Mononuclear cell (primary cell): ENCODE measurements around the gene TM9SF3. TPM values are rescaled to one million over a fixed set of nuclear protein-coding genes. Genes with fewer than 3 reads are reported as not detected.
"Not testable (repeated sequence)": the region's sequence is repeated elsewhere in the genome, so short reads cannot be mapped to it uniquely, and the experiment has no call there.

Source experiments
- H3K27me3 ChIP-seq: 2 replicates; pipeline ENCODE4 v1.6.0; 2011; ENCODE audit warnings: low read length, control low read depth; ENCODE audit not compliant: insufficient read depth
- H3K4me1 ChIP-seq: 2 replicates; pipeline ENCODE4 v1.5.1; 2011; ENCODE audit warnings: mild to moderate bottlenecking, low read length, control low read depth; ENCODE audit not compliant: insufficient read depth
- H3K4me3 ChIP-seq: 2 replicates; pipeline ENCODE4 v1.5.1; 2011; ENCODE audit warnings: mild to moderate bottlenecking, low read length, moderate library complexity
- H3K9me3 ChIP-seq: 2 replicates; pipeline ENCODE4 v1.5.1; 2011; ENCODE audit warnings: low read depth, mild to moderate bottlenecking, control low read depth, low read length
- total RNA-seq: library from RNA; depleted of rRNA; stranded (reverse); fragments of >200 nt; gene quantifications from one replicate; pipeline ENCODE4 v1.2.3, GENCODE V29; 2012

TM9SF3 gene
- total RNA-seq, 1 donor: 122 TPM

DNA sequence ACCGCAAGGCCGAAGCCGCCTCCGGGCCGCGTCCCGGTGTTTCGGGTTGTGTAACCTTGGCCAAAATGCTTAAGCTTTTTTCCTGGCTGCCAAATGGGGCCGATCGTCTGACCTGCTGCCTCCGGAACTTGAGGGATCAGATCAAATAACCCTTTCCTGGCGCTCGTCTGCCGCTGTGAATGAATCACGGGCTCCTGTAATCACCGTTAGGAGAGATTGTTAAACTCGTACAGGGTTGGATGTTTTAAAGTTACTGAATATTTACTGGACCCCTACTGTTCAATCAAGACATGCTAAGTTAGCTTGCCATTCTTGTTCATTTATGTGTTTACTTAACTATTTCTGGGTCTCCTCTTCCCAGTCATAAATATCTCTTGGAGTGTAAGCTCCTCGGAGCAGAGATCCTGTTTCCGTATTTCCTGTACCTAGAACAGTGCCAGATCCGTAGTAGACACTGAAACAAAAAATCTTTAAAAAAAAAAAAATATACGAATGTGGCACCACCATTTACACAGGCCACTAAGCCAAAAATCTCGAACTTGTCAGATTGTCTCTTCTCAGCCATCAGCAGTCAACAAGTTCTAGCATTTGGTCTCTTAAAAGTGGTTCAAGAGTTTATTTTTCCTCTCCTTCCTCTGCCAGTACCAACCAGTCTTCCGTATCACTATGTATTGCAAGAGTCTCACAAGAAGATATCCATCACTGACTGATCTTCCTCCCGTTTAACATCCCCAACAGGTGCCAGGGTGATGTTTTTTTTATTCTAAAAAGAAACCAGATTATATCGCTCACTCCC is 650 bp upstream of the TM9SF3 start:
- H3K27me3 ChIP-seq: no peaks in the 10 kb centered on the region
- H3K9me3 ChIP-seq: no peaks in the 10 kb centered on the region
- peak overlapping the region; percentile 90 for H3K4me3 ChIP-seq
- peaks cover 37% of the 10 kb centered on the region for H3K4me1 ChIP-seq

DNA sequence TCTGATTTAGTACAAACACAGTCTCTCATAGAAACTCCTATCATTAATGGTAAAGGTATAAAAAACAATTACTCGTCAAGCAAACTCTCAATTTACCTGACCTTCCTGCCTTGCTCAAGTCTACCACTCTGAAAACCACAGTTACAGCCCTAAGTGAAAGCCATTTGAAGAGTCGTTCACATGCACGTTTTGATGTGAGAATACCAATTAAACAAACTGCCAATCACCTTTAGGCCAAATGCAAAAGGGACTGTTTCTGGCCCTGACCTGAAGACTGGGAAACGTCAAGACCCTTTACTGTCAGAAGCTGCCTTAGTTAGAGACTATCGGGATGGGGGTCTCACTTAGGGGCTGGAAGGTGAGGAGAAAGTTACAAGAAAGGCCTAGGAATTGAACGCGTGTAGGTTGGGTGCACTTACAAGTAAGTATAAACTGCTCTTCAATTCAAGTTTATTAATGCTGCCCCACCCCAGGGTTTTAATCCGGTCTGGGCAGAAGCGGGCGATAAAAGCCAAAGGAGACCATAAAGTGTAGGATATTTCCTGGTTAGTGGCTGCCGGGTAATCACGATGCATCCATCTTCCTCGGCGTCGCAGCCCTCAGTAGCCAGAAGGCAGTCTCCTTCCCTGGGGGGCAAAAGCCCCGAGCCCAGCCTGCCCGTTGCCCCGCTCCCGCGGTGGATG is 935 bp downstream of the TM9SF3 start:
- peaks cover 37% of the 10 kb centered on the region for H3K4me1 ChIP-seq
- H3K4me3 ChIP-seq: peak overlapping the region; percentile 90
- no peaks in the 10 kb centered on the region for H3K9me3 ChIP-seq

DNA sequence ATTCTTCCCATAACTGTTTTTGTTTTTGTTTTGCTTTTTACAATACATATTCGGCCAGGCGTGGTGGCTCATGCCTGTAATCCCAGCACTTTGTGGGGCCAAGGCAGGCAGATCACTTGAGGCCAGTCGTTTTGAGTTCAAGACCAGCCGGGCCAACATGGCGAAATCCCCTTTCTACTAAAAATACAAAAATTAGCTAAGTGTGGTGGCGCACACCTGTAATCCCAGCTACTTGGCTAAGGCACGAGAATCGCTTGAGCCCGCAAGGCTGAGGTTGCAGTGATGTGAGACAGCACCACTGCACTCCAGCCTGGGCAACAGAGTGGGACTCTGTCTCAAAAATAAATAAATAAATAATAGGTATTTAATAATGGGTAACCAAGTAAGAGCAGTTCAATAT is 2.3 kb downstream of the TM9SF3 start:
- H3K9me3 ChIP-seq: no peaks in the 10 kb centered on the region
- H3K27me3 ChIP-seq: no peaks in the 10 kb centered on the region
- peaks cover 37% of the 10 kb centered on the region for H3K4me1 ChIP-seq
- H3K4me3 ChIP-seq: no peak overlapping the region

More for the DNA sequence above, 935 bp downstream of the TM9SF3 start:
- no peaks in the 10 kb centered on the region for H3K27me3 ChIP-seq

DNA sequence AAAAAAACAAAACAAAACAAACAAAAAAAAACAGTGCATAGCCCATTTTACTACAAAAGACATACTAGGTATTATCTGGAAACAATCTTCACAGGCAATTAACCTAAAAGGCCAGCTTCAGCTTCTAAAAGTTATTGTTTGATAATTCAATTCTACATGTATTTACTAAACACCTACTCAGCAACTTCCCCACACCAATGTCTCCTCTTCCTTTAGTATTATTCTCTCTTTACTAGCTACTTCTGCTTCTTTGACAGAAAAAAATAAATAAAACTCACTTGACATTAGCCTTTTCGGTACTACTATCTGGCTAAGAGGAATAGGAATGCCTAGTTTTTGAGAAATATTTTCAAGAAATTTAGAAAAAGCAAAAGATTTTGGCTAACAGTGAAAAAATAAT is 2.8 kb downstream of the TM9SF3 start:
- Histone ChIP-seq H3K9me3 (no peaks in the 10 kb centered on the region), H3K4me1 (peaks cover 37% of the 10 kb centered on the region), H3K4me3 (no peak overlapping the region), H3K27me3 (no peaks in the 10 kb centered on the region)

DNA sequence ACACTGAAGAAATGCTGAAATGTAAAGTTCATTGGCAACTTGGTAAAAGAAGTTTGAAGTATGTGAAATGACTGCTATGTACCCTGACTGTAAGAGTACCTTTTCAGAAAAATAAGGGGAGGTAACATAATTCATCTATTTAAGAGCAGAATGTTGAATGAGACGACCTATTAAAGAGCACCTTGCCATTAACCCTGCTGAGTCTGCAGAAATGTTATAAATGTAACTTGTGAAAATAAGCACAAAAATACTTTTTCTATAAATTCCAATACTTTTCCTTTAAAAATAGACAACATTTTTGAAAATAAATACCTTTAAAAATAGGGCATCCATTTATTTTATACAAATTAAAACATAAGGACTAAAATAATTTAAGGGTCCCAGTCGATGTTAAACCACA is 7.7 kb downstream of the TM9SF3 start:
- Histone ChIP-seq H3K27me3 (no peaks in the 10 kb centered on the region), H3K9me3 (no peaks in the 10 kb centered on the region), H3K4me3 (no peak overlapping the region), H3K4me1 (peaks cover 19% of the 10 kb centered on the region)

DNA sequence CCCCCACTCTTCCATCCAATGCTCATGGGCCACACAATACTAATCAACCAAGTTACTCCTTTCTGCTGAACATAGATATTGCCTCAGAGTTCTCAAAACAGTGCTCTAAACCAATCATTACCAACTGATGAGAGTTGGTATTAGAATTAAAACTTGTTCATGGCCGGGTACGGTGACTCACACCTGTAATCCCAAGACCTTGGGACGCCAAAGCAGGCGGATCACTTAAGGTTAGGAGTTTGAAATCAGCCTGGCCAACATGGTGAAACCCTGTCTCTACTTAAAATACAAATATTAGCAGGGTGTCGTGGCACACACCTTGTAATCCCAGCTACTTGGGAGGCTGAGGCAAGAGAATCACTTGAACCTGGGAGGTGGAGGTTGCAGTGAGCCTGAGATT is 8.2 kb downstream of the TM9SF3 start:
- no peak overlapping the region for H3K4me3 ChIP-seq
- no peaks in the 10 kb centered on the region for H3K9me3 ChIP-seq
- peaks cover 15% of the 10 kb centered on the region for H3K4me1 ChIP-seq
- H3K27me3 ChIP-seq: no peaks in the 10 kb centered on the region

DNA sequence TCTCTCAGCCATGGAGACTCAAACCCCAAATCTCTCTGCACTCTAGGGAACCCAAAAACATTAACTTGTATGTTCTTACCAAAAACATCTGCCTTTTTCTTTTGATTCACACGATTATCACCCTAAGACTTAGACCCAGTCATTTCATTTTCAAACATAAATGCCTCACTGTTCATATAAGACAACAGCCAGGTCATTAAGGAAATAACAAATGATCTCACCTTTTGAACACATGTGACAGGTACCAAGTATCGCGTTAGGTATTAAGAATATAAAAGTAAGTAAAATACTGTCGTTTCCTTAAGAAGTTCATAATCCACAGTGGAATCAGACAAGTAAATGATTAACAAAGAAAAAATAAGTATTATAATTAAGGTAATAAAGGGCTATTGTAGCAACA is 8.8 kb downstream of the TM9SF3 start:
- Histone ChIP-seq H3K9me3 (no peaks in the 10 kb centered on the region), H3K27me3 (no peaks in the 10 kb centered on the region), H3K4me1 (peaks cover 11% of the 10 kb centered on the region), H3K4me3 (no peak overlapping the region)

DNA sequence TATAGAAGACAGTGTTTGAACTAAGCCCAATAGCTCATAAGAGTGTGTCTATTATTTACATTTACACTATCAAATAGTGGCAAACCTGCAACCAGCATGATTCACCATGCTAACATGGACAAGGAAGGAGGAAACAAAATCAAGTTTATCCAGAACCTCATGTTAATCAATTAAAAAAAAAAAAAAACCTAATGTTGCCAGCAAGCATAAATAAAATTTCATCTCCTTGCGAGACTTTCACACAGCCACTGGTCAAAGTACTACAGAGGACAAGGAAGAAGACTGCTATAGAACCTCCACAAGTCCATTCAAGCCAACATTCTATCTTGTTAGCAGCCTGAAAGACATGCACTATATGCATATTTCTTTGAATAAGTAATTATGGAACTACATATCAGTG is 9.7 kb downstream of the TM9SF3 start:
- no peaks in the 10 kb centered on the region for H3K9me3 ChIP-seq
- H3K4me3 ChIP-seq: no peak overlapping the region
- H3K4me1 ChIP-seq: peaks cover 7% of the 10 kb centered on the region
- no peaks in the 10 kb centered on the region for H3K27me3 ChIP-seq

DNA sequence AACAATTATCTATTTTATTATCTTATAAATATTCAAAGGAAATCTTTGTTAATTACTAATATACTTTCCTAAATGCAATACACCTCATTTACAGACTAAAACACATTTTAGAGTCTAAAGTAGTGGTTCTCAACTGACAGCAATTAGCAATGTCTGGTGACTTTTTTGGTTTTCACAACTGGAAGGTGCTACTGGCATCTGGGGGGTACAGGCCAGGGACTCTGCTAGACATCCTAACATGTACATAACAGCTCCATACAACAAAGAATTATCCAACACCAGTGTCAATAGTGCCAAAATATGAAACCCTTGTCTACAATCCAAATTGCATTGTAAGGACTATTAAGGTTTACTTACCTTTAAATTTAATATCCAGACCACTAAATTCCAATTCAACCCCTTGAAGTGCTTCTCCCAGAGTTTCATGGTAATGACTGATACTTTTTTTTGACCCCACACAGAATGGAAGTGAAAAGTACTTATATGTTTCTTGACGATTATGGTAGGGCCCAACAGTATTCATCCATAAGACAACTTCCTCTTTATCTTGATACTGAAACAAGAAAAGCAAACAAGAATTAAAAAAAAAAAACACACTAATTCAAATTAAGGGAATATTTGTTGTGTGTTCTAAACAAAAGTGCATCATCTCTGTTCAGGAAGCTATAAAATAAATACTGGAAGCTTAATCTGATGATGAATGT is 10.4 kb downstream of the TM9SF3 start:
- Histone ChIP-seq H3K4me3 (no peak overlapping the region), H3K27me3 (no peaks in the 10 kb centered on the region), H3K9me3 (no peaks in the 10 kb centered on the region), H3K4me1 (peaks cover 7% of the 10 kb centered on the region)

DNA sequence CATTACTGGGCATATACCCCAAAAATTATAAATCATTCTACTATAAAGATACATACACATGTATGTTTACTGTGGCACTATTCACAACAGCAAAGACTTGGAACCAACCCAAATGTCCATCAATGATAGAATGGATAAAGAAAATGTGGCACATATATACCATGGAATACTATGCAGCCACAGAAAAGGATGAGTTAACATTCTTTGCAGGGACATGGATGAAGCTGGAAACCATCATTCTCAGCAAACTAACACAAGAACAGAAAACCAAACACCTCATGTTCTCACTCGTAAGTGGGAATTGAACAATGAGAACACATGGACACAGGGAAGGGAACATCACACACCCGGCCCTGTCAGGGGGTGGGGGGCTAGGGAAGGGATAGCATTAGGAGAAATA is 12.2 kb downstream of the TM9SF3 start:
- not testable (repeated sequence) for H3K27me3 ChIP-seq, H3K4me1 ChIP-seq, H3K9me3 ChIP-seq, H3K4me3 ChIP-seq

DNA sequence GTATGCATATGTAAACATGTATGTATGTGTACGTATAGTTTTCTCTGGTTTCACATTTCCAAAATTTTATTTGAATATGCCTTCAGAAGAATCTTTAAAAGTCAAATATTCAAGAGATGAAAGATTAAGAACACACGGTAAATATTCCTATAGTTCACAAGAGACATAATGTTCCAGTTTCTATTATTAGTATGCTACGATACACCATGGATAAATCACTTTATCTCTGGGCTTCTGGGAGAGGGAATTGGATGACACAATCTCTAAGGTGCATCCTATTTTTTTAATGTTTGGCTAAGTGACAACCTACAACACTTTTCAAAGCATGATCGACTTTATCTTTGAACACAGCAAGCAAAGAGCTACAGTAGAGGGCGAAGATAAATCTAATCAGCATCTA is 13.8 kb downstream of the TM9SF3 start:
- H3K9me3 ChIP-seq: no peaks in the 10 kb centered on the region
- no peaks in the 10 kb centered on the region for H3K27me3 ChIP-seq
- peaks cover 9% of the 10 kb centered on the region for H3K4me1 ChIP-seq
- H3K4me3 ChIP-seq: no peak overlapping the region

DNA sequence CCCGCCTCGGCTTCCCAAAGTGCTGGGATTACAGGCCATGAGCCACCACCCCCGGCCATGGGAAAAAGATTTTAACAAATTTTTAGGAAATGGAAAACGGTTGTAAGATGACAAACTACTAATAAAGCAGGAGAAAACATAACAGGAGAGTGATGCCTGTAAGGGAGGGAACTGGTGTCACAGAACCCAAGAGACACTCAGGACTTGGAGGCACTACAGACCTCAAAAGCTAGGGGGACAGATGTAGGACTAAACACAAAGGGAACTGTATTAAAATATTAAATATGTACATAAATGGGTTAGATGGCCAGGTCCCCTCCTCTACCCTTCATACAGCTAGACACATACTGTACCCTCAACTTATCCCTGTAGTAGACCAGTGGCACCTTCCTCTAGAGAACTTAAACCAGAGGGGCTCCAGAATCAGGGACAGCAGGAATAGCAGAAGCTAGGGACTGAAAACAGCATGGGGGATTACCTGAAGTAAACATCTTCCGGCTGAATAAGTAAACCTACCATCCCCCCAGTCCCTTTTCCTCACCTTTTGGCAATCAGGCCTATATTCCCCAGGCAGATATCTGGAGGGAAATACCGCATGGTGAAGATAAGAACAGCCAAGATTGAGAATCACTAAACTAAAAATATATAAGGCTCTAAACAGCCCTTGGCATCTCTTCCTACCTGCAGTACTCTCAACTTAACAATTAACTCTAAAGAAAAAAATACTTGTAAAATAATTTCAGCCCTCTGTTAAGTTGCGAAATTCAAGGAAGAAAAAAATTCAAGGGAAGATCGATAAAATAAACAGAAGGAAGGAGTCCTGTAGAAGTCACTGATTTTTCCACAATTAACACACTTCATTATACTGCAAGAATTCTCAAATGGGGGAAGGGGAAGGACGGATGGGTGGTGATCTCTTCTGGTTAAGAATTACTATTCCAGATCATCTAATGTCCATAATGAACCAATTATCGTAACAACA is 15.5 kb downstream of the TM9SF3 start:
- H3K4me1 ChIP-seq: peaks cover 5% of the 10 kb centered on the region
- H3K4me3 ChIP-seq: no peak overlapping the region
- no peaks in the 10 kb centered on the region for H3K9me3 ChIP-seq
- no peaks in the 10 kb centered on the region for H3K27me3 ChIP-seq

DNA sequence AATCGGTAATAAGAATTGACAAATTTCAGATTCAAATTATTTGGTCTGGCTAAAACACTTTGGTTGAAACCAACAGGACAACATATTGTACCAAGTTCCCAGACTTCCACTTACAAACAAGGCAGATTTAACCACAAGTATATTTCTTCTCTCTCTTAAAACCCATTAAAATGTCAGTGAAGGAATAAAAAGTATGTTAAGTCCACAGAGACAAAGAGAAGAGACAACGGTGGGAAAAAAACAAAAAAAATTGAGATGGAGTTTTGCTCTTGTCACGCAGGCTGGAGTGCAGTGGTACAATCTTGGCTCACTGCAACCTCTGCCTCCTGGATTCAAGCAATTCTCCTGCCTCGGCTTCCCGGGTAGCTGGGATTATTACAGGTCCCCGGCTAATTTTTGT is 16.3 kb downstream of the TM9SF3 start:
- Histone ChIP-seq H3K27me3 (no peaks in the 10 kb centered on the region), H3K4me3 (no peak overlapping the region), H3K9me3 (no peaks in the 10 kb centered on the region), H3K4me1 (peaks cover 5% of the 10 kb centered on the region)

DNA sequence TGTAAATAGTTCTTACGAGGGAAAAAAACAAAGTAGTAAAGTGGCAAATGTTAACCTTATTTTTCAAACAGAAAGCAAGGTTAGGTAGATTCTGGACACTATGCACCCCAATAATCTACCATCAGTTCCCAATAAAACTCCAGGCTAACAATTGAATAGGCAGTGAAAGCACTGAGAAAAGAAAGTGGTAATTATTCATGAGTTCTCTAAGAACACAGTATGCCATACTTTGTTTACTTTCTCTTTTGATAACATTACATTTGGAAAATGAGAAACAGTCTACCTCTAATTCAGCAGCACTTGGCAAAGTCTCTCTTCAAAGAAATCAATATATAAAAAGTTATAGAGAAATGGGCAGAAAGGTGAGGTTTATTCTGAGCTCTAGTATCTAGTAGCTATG is 18.4 kb downstream of the TM9SF3 start:
- Histone ChIP-seq H3K27me3 (no peaks in the 10 kb centered on the region), H3K9me3 (no peaks in the 10 kb centered on the region), H3K4me3 (no peak overlapping the region)

More for the DNA sequence above, 18.4 kb downstream of the TM9SF3 start:
- peaks cover 5% of the 10 kb centered on the region for H3K4me1 ChIP-seq
